Measurements from ENCODE around the gene CNNM4.

CNNM4 gene

GRCh38 chr2:96771796-96772618 is 11.3 kb downstream of the CNNM4 start:
- H3K4me3 ChIP-seq (ENCODE audit: low read depth, low read length): no peak overlapping the region
- DNase-seq (ENCODE audit: low read depth, low spot score): no peak
- in situ Hi-C loops (cut with HindIII; ENCODE audit: low sequenced_read_pairs): no loop called here
- TF ChIP-seq, protein P1, sequence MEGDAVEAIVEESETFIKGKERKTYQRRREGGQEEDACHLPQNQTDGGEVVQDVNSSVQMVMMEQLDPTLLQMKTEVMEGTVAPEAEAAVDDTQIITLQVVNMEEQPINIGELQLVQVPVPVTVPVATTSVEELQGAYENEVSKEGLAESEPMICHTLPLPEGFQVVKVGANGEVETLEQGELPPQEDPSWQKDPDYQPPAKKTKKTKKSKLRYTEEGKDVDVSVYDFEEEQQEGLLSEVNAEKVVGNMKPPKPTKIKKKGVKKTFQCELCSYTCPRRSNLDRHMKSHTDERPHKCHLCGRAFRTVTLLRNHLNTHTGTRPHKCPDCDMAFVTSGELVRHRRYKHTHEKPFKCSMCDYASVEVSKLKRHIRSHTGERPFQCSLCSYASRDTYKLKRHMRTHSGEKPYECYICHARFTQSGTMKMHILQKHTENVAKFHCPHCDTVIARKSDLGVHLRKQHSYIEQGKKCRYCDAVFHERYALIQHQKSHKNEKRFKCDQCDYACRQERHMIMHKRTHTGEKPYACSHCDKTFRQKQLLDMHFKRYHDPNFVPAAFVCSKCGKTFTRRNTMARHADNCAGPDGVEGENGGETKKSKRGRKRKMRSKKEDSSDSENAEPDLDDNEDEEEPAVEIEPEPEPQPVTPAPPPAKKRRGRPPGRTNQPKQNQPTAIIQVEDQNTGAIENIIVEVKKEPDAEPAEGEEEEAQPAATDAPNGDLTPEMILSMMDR (IDR thresholded peaks at IDR 0.05; ENCODE audit: low read depth, low read length): no peak

DNA sequence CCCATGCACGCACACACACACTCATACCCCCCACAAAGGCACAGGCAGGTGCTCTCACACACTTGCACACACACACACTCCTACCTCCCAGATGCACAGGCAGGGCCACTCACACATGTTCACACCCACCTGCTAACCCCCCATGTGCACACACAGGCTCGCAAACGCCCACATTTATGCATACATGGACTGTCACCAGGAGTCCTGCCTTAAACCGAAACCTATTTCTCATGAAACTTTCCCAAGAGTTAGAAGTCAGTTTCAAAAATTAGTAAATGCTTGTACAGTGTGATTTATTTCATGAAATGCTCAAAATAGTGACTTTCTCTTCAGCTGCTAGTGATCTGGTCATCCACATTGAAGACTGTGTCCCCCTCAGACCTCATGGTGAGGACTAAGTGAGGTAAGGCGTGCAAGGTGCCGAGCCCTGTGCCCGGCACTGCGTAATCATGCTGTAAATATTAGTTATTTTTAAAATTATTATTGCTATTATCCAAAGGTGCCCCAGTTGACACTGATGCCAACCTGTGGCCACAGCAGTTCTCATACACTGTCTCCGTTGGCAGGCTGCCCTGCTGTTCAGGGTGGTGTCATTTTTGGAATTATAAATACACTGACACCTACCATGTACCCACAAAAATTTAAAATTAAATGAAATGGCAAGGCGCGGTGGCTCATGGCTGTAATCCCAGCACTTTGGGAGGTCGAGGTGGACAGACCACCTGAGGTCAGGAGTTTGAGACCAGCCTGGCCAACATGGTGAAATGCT is 12.4 kb downstream of the CNNM4 start:
- TF ChIP-seq, protein P1 (IDR thresholded peaks at IDR 0.05; ENCODE audit: low read depth, low read length): no peak
- no peak overlapping the region for H3K4me3 ChIP-seq (ENCODE audit: low read depth, low read length)
- in situ Hi-C loops (cut with HindIII; ENCODE audit: low sequenced_read_pairs): no loop called here
- no peak for DNase-seq (ENCODE audit: low read depth, low spot score)

DNA sequence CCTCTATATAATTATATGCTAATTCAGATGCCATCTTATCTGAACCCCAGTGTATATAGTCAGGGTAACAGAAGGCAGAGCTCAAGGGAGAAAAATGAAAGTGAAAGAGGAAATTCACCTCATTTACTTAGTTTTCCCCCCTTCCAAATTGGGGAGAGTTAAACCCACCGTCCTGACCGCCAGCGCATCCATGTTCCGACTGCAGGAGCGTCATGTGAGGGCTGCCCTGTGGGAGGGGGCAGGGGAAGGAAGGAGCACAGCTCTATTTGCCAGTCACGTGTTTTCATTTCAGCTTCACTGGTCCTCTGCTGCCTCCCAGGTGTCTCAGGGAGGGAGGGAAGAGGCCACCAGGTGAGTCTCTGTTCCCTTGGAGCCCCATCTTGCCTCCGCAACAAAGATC is 13.2 kb downstream of the CNNM4 start:
- no peak overlapping the region for H3K4me3 ChIP-seq (ENCODE audit: low read depth, low read length)
- DNase-seq (ENCODE audit: low read depth, low spot score): no peak
- in situ Hi-C loops (cut with HindIII; ENCODE audit: low sequenced_read_pairs): no loop called here
- TF ChIP-seq, protein P1 (IDR thresholded peaks at IDR 0.05; ENCODE audit: low read depth, low read length): no peak

DNA sequence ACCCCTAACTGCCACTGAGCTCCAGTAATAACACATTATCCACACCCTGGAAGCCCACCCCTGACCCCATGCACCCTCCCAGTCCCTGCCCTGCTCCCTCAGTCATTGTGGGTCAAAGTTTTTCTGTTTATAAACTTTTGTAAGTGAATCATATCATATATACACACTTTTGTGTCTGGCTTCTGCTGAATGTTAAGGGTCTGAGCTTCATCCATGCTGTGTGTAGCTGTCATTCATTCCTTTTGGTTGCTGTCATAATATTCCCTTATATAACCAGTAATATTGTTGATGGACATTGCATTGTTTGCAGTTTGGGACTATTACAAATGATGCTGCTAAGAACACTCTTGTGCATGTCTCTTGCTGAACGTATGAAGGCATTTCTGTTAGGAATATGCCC is 14.5 kb downstream of the CNNM4 start:
- in situ Hi-C loops (cut with HindIII; ENCODE audit: low sequenced_read_pairs): no loop called here
- H3K4me3 ChIP-seq (ENCODE audit: low read depth, low read length): no peak overlapping the region
- TF ChIP-seq, protein P1 (IDR thresholded peaks at IDR 0.05; ENCODE audit: low read depth, low read length): no peak
- no peak for DNase-seq (ENCODE audit: low read depth, low spot score)

DNA sequence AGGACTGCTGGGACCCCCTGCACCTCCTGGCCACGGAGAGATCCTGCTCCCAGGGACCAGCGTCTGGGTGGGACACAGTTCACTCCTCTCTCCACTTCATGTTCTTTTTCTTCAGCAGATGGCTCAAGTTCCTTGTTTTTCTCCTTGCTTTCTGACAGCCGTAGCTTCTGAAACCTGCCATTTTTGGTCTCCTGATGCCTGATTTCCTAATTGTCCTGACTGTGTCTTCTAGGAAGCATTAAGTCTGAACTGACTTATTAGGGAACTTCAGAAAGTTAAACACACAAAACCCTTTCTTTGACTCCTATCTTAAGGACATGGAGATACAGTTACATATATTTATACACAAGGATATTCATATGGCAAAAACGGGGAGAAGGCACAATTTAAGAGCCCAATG is 22.7 kb downstream of the CNNM4 start:
- TF ChIP-seq, protein P1 (IDR thresholded peaks at IDR 0.05; ENCODE audit: low read depth, low read length): no peak
- no peak overlapping the region for H3K4me3 ChIP-seq (ENCODE audit: low read depth, low read length)
- in situ Hi-C loops (cut with HindIII; ENCODE audit: low sequenced_read_pairs): no loop called here
- DNase-seq (ENCODE audit: low read depth, low spot score): no peak

- TF ChIP-seq, protein P1 (IDR thresholded peaks at IDR 0.05; ENCODE audit: low read depth, low read length): no peak
- no peak overlapping the region for H3K4me3 ChIP-seq (ENCODE audit: low read depth, low read length)
- in situ Hi-C loops (cut with HindIII; ENCODE audit: low sequenced_read_pairs): no loop called here
- no peak for DNase-seq (ENCODE audit: low read depth, low spot score)
Measured at GRCh38 chr2:96787411-96787810, 26.7 kb downstream of the CNNM4 start.

Measured in astrocyte of the spinal cord (primary cell).